Mammary microvascular endothelial cell (primary cell): ENCODE data around the gene EDA2R. TPM values are rescaled to one million over a fixed set of nuclear protein-coding genes. Genes with fewer than 3 reads are reported as not detected.

ENCODE experiments used
- total RNA-seq: library from RNA; depleted of rRNA; stranded (reverse); fragments of >200 nt; gene quantifications from 2 replicates; pipeline ENCODE4 v1.2.3, GENCODE V29; 2015

EDA2R gene, protein sequence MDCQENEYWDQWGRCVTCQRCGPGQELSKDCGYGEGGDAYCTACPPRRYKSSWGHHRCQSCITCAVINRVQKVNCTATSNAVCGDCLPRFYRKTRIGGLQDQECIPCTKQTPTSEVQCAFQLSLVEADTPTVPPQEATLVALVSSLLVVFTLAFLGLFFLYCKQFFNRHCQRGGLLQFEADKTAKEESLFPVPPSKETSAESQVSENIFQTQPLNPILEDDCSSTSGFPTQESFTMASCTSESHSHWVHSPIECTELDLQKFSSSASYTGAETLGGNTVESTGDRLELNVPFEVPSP
- 1.9 and 2.4 TPM in 2 replicates for total RNA-seq

GRCh38 chrX:66638591-66639500 lies at the start of gene EDA2R:
Gene EDA2R, minus strand, starts transcription at chrX:66639078. Its CDS starts 23,058 bp downstream, at chrX:66616020.

